ENCODE measurements around the gene INO80.

GRCh38 chr15:40930430-40931299, 185.4 kb downstream of the INO80 start:
- TF ChIP-seq CTCF (IDR thresholded peaks at IDR 0.05) (peak; percentile 44 to 65 (median 50)), POLR2A (IDR thresholded peaks at IDR 0.05) (no peak), EP300 (IDR thresholded peaks at IDR 0.05) (no peak)

Data from upper lobe of left lung (tissue), 4 donors.